ENCODE results near the gene DBNDD2. TPM values are rescaled to one million over a fixed set of nuclear protein-coding genes. Genes with fewer than 3 reads are reported as not detected.
A peak's percentile ranks its signal among the peaks of the same experiment; 100 is the strongest.

The DBNDD2 gene
- total and polyA plus RNA-seq, 12 donors: 2.1 to 71.1 (median 31.5) TPM

DNA sequence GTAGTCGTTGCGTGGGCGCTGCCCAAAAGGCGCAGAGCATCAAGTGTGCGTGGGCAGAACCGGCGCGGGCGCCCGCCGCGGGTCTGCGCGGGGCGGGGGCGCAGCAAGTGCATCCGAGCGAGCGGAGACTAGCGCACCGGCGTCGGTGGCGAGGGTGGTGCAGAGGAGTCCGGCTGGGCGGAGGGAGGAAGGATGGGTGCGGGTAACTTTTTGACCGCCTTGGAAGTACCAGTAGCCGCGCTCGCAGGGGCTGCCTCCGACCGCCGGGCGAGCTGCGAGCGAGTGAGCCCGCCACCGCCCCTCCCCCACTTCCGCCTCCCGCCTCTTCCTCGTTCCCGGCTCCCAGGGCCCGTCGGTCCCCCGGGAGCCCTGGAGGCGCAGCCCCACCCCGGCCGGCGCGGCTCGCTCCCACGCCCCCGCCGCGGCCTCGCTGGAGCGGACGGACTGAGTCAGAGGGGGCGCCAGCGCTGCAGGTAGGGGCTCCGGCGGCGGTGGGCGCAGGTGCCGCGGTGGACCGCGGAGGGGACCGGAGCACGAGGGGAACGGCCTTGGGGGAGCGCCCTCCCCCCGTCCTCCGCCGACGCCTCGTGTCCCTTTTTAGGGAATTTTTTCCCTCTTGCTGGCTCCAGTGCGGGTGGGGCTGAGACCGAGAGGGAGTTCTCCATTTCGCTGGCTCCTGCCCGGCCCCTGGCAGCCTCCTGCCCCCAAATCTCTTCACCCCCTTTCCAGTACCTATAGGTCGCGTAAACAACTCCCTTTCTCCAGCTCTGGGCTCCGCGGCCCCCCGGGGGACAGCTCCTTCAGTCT is 1.6 kb upstream of the DBNDD2 start:
- H3K9me3 ChIP-seq (replicated peaks in 1 of 3): no peaks in the 10 kb centered on the region
- peak overlapping the region in 4 of 5 donors; percentile 45 to 90 (median 74) for H3K27ac ChIP-seq
- H3K4me1 ChIP-seq (replicated peaks in 1 of 2): peaks cover 6 to 29% of the 10 kb centered on the region in 2 donors
- peak overlapping the region; percentile 46 to 83 (median 56) for H3K4me3 ChIP-seq
- WGBS, 4 donors: 0 to 1% (median 1%) methylated on average over 8 to 86 of the region's 87 CpGs
- H3K27me3 ChIP-seq: no peaks in the 10 kb centered on the region
- intact Hi-C loops (cut with DNase I): no loop called here
- H3K36me3 ChIP-seq (replicated peaks in 1 of 2): peaks cover 0 to 12% of the 10 kb centered on the region in 2 donors
- DNase-seq: peak; percentile 44 to 78 (median 70)
- TF ChIP-seq POLR2A (IDR thresholded peaks at IDR 0.05): no peak
- TF ChIP-seq, protein P1, sequence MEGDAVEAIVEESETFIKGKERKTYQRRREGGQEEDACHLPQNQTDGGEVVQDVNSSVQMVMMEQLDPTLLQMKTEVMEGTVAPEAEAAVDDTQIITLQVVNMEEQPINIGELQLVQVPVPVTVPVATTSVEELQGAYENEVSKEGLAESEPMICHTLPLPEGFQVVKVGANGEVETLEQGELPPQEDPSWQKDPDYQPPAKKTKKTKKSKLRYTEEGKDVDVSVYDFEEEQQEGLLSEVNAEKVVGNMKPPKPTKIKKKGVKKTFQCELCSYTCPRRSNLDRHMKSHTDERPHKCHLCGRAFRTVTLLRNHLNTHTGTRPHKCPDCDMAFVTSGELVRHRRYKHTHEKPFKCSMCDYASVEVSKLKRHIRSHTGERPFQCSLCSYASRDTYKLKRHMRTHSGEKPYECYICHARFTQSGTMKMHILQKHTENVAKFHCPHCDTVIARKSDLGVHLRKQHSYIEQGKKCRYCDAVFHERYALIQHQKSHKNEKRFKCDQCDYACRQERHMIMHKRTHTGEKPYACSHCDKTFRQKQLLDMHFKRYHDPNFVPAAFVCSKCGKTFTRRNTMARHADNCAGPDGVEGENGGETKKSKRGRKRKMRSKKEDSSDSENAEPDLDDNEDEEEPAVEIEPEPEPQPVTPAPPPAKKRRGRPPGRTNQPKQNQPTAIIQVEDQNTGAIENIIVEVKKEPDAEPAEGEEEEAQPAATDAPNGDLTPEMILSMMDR (IDR thresholded peaks at IDR 0.05): no peak

DNA sequence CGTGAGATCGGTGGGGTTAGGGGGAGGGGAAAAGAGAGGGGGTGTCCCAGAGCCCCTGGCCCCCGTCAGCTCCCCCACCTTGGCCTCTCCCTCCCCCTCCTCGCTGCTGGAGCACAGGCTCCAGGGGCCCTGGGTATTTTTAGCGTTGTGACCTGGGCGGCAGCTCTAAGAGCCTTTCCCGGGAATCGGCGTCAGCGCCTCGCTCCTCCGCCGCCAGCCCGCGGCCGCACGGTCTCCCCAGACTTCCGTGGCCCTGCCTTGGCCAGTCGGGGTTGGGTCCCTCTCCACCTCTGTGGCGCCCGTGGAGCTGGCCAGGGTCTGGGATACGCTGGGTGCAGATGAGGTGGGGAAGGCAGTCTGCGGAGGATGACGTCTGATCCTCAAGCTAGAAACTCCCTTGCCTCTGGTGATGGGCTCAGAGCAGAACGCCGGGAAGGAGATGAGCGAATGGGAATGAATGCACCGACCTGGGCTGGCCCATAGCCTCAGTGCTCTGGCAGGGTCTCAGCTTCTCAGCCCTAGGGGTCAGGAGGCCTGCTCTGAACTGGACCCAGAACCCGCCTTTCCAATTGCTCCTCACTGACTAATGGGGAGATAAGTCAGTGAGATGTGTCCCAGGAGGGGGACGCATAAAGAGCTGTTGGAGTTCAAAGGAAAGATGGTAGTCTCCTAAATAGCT is 883 bp upstream of the DBNDD2 start:
- Histone ChIP-seq H3K4me1 (replicated peaks in 1 of 2) (peaks cover 6 to 29% of the 10 kb centered on the region in 2 donors), H3K36me3 (replicated peaks in 1 of 2) (peaks cover 0 to 12% of the 10 kb centered on the region in 2 donors), H3K9me3 (replicated peaks in 1 of 3) (no peaks in the 10 kb centered on the region), H3K27ac (peak overlapping the region in 4 of 5 donors; percentile 45 to 90 (median 74)), H3K4me3 (peak overlapping the region; percentile 46 to 83 (median 56)), H3K27me3 (no peaks in the 10 kb centered on the region)
- TF ChIP-seq, protein P1 (IDR thresholded peaks at IDR 0.05): no peak
- peak; percentile 36 to 61 for TF ChIP-seq POLR2A (IDR thresholded peaks at IDR 0.05)
- WGBS, 4 donors: 14 to 24% (median 17%) methylated on average over 4 to 30 of the region's 30 CpGs
- DNase-seq: peak; percentile 37 to 79 (median 47)
- intact Hi-C loops (cut with DNase I): no loop called here

DNA sequence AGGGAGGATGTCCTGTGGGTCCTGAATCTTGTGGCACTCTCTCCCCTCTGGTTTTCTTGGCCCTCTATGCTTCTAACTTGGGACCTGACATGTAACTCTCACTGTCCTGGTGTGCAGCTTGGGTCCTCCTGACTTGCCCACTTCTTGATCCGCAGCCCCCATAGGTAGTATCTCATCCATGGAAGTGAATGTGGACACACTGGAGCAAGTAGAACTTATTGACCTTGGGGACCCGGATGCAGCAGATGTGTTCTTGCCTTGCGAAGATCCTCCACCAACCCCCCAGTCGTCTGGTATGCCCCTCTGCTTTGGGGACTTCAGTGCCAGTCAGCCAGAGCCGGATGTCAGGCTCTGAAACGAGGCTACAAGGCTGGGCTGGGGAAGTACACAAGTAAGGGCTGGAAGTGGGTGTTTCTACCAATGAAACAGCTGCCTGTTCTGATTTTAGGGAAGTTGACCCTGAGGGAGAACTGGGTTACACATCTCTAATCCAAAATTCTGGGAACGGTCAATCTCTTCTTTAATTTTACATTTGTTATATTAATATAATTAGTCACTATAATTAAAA is 641 bp downstream of the DBNDD2 start:
- peaks cover 0 to 12% of the 10 kb centered on the region in 2 donors for H3K36me3 ChIP-seq (replicated peaks in 1 of 2)
- no peak overlapping the region for H3K27ac ChIP-seq
- 74 to 81% (median 78%) methylated on average over 6 to 7 of the region's 7 CpGs for WGBS, 4 donors
- no peak overlapping the region for H3K4me3 ChIP-seq
- H3K27me3 ChIP-seq: no peaks in the 10 kb centered on the region
- TF ChIP-seq POLR2A (IDR thresholded peaks at IDR 0.05): no peak
- TF ChIP-seq, protein P1 (IDR thresholded peaks at IDR 0.05): no peak
- intact Hi-C loops (cut with DNase I): no loop called here
- no peaks in the 10 kb centered on the region for H3K9me3 ChIP-seq (replicated peaks in 1 of 3)
- DNase-seq: no peak
- H3K4me1 ChIP-seq (replicated peaks in 1 of 2): peaks cover 6 to 29% of the 10 kb centered on the region in 2 donors

Measured in adrenal gland (tissue), 12 donors.